ENCODE measurements around the gene ITGB1.

- TF ChIP-seq CTCF (conservative IDR thresholded peaks at IDR 0.05 in 1 of 2, IDR thresholded peaks at IDR 0.05 in 1 of 2; ENCODE audit: extremely low read depth in 1 of 2, insufficient read depth in 1 of 2, low read depth in 1 of 2, low read length in 2 of 2) (no peak), EZH2 (IDR thresholded peaks at IDR 0.05; ENCODE audit: borderline replicate concordance, low read length) (no peak)
Observed at GRCh38 chr10:32949221-32949678, 8.8 kb downstream of the ITGB1 start.

All from mammary epithelial cell (primary cell).